A673 (cell line): ENCODE measurements around the gene IL21R.

Experiments
- CTCF ChIP-seq: fragments of 300-800, 200-600 bp; sonication (generic); conservative IDR thresholded peaks from 2 replicates; pipeline ENCODE4 v1.5.1; 2017; ENCODE audit warnings: low read depth, mild to moderate bottlenecking, antibody characterized with exemption, low read length, moderate library complexity, mixed read lengths
- EZH2 ChIP-seq: fragments of 200-600 bp; sonication (generic); IDR thresholded peaks from 2 replicates; pipeline ENCODE4 v1.6.1; 2017; ENCODE audit warnings: borderline replicate concordance, low read depth, mild to moderate bottlenecking, mixed read lengths, antibody characterized with exemption, low read length; ENCODE audit not compliant: poor library complexity, severe bottlenecking

GRCh38 chr16:27441998-27442397, 40.0 kb downstream of the IL21R start:
- TF ChIP-seq CTCF: no peak
- no peak for TF ChIP-seq EZH2
